ENCODE results near the gene PCDHGB3.

The PCDHGB3 gene

DNA sequence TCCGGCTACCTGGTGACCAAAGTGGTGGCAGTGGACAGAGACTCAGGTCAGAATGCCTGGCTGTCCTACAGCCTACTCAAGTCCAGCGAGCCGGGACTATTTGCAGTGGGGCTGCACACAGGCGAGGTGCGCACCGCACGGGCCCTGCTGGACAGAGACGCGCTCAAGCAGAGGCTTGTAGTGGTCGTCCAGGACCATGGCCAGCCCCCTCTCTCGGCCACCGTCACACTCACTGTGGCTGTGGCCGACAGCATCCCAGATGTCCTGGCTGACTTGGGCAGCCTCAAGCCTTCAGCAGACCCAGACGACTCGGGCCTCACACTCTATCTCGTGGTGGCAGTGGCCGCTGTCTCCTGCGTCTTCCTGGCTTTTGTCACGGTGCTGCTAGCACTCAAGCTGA, 13.1 kb upstream of the PCDHGB3 start:
- TF ChIP-seq POLR2AphosphoS5 (IDR thresholded peaks at IDR 0.05; ENCODE audit: low read depth, low read length), result no peak
- no peak for TF ChIP-seq SPI1 (IDR thresholded peaks at IDR 0.05; ENCODE audit: low read depth, low read length)
- TF ChIP-seq POU2F2 (IDR thresholded peaks at IDR 0.05; ENCODE audit: low read depth, low read length), result no peak
- DNase-seq (ENCODE audit: insufficient read length, low spot score), result no peak
- FAIRE-seq, result no peak

DNA sequence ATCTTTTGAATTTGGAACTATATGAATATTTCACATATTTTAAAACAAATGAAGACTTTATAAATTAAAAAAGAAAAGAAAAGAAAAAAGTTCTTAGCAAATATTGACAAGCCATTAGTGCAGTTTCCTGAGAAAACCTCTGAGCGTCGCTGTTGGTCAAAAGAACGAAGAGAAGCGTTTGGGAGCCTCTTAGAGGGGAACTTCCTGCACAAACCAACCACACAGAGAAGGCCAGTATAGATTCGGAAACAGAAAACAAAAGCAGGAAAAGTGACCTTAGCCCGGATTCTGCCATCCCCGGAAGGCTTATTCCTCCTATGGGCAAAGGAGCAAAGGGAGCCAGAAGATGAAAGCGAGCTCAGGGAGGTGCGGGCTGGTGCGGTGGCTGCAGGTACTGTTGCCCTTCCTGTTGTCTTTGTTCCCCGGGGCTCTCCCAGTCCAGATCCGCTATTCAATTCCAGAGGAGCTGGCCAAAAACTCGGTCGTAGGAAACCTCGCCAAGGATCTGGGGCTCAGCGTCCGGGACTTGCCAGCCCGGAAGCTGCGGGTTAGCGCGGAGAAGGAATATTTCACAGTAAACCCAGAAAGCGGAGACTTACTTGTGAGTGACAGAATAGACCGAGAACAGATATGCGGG, 10.1 kb upstream of the PCDHGB3 start, which contains the start of gene PCDHGB2:
Gene PCDHGB2, plus strand, starts transcription at position 205 of the 637 bp plus-strand sequence. Its CDS starts 142 bp downstream, at position 347.
- TF ChIP-seq TAF1 (IDR thresholded peaks at IDR 0.05; ENCODE audit: low read depth, low read length), result no peak
- TF ChIP-seq PAX5 (IDR thresholded peaks at IDR 0.05; ENCODE audit: insufficient read depth, low read length, severe bottlenecking), result no peak
- TF ChIP-seq POLR2AphosphoS5 (IDR thresholded peaks at IDR 0.05; ENCODE audit: low read depth, low read length), result no peak
- no peak for TF ChIP-seq POLR2A (IDR thresholded peaks at IDR 0.05; ENCODE audit: low read depth, low read length)
- TF ChIP-seq POU2F2 (IDR thresholded peaks at IDR 0.05; ENCODE audit: low read depth, low read length), result no peak
- TF ChIP-seq SPI1 (IDR thresholded peaks at IDR 0.05; ENCODE audit: low read depth, low read length), result no peak
- DNase-seq (ENCODE audit: insufficient read length, low spot score) (peak; percentile 42), FAIRE-seq (peak; percentile 16)

DNA sequence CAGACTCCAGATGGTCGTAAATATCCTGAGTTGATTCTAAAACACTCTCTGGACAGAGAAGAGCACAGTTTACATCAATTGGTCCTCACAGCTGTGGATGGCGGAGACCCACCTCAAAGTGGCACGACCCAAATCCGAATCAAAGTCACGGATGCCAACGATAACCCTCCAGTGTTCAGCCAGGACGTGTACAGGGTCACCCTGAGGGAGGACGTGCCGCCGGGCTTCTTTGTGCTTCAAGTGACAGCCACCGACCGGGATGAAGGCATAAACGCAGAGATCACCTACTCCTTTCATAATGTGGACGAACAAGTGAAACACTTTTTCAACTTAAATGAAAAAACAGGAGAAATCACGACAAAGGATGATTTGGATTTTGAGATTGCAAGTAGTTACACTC, 9.4 kb upstream of the PCDHGB3 start:
- TF ChIP-seq SPI1 (IDR thresholded peaks at IDR 0.05; ENCODE audit: low read depth, low read length) (no peak), TAF1 (IDR thresholded peaks at IDR 0.05; ENCODE audit: low read depth, low read length) (no peak), PAX5 (IDR thresholded peaks at IDR 0.05; ENCODE audit: insufficient read depth, low read length, severe bottlenecking) (no peak)
- no peak for DNase-seq (ENCODE audit: insufficient read length, low spot score)
- FAIRE-seq, result no peak

DNA sequence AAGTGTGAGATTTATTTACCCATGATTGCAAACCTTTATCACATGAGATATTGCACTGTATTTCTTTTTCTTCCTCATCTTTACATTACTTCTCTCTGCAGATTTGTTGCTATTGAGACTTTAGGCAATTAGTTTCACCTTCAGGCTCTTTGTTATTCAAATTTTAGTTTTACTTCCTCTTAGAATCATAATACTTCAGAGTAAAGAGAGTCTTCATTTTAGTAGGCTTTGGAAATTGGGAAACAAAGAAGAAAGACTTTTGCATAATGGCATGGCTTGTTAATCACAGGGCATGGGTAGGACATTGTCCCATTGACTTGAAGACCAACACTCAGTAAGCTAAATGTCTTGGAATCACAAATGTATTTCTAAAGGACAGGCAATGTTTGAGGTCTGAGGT, 7.3 kb upstream of the PCDHGB3 start:
- FAIRE-seq, result no peak
- DNase-seq (ENCODE audit: insufficient read length, low spot score), result no peak
- no peak for TF ChIP-seq POLR2AphosphoS5 (IDR thresholded peaks at IDR 0.05; ENCODE audit: low read depth, low read length)
- no peak for TF ChIP-seq POLR2A (IDR thresholded peaks at IDR 0.05; ENCODE audit: low read depth, low read length)
- TF ChIP-seq SPI1 (IDR thresholded peaks at IDR 0.05; ENCODE audit: low read depth, low read length), result no peak
- no peak for TF ChIP-seq PAX5 (IDR thresholded peaks at IDR 0.05; ENCODE audit: insufficient read depth, low read length, severe bottlenecking)
- TF ChIP-seq POU2F2 (IDR thresholded peaks at IDR 0.05; ENCODE audit: low read depth, low read length), result no peak
- TF ChIP-seq TAF1 (IDR thresholded peaks at IDR 0.05; ENCODE audit: low read depth, low read length), result no peak

DNA sequence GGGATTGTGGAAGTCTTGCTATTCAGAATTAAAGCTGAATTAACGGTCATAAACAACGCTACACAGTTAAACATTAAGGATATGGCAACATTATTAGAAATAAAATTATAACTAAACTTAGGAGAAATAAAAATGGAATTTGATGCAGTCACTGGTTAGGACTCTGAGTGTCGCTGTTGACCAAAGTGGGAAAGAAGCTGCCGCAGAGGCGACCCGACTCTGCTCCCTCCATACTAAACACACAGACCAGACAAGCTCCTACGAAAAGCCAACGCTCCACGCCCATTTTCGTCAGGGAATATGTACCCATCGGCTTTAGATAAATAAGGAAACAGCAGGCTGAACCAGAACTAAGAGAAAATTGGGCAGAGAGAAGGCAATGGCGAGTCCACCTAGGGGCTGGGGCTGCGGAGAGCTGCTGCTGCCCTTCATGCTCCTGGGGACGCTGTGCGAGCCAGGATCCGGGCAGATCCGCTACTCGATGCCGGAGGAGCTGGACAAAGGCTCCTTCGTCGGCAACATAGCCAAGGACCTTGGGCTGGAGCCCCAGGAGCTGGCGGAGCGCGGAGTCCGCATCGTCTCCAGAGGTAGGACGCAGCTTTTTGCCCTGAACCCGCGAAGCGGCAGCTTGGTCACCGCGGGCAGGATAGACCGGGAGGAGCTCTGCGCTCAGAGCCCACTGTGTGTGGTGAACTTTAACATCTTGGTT, 5.9 kb upstream of the PCDHGB3 start, which contains the start of gene PCDHGA5:
Gene PCDHGA5, plus strand, starts transcription at position 211 of the 709 bp plus-strand sequence. Its CDS starts 169 bp downstream, at position 380.
- FAIRE-seq (no peak), DNase-seq (ENCODE audit: insufficient read length, low spot score) (no peak)
- TF ChIP-seq POLR2A (IDR thresholded peaks at IDR 0.05; ENCODE audit: low read depth, low read length), result no peak
- no peak for TF ChIP-seq SPI1 (IDR thresholded peaks at IDR 0.05; ENCODE audit: low read depth, low read length)
- no peak for TF ChIP-seq POLR2AphosphoS5 (IDR thresholded peaks at IDR 0.05; ENCODE audit: low read depth, low read length)
- TF ChIP-seq PAX5 (IDR thresholded peaks at IDR 0.05; ENCODE audit: insufficient read depth, low read length, severe bottlenecking), result no peak
- no peak for TF ChIP-seq POU2F2 (IDR thresholded peaks at IDR 0.05; ENCODE audit: low read depth, low read length)
- TF ChIP-seq TAF1 (IDR thresholded peaks at IDR 0.05; ENCODE audit: low read depth, low read length), result no peak

DNA sequence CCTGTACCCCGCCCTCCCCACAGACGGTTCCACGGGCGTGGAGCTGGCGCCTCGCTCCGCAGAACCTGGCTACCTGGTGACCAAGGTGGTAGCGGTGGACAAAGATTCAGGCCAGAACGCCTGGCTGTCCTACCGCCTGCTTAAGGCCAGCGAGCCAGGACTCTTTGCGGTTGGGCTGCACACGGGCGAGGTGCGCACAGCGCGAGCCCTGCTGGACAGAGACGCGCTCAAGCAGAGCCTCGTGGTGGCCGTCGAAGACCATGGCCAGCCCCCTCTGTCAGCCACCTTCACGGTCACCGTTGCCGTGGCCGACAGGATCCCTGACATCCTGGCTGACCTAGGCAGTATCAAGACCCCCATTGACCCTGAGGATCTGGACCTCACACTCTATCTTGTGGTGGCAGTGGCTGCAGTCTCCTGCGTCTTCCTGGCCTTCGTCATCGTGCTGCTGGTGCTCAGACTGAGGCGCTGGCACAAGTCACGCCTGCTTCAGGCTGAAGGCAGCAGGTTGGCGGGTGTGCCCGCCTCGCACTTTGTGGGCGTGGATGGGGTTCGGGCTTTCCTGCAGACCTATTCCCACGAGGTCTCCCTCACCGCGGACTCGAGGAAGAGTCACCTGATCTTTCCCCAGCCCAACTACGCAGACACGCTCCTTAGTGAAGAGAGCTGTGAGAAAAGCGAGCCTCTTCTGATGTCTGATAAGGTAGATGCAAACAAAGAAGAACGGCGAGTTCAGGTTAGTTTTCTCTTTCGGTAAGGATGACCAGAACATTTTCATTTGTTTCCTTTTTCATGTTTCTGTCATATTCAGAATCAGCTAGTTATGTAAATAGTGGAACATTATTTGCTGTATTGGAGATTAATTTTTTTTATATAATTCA, 3.8 kb upstream of the PCDHGB3 start:
- DNase-seq (ENCODE audit: insufficient read length, low spot score) (no peak), FAIRE-seq (no peak)
- TF ChIP-seq PAX5 (IDR thresholded peaks at IDR 0.05; ENCODE audit: insufficient read depth, low read length, severe bottlenecking) (no peak), SPI1 (IDR thresholded peaks at IDR 0.05; ENCODE audit: low read depth, low read length) (no peak), POU2F2 (IDR thresholded peaks at IDR 0.05; ENCODE audit: low read depth, low read length) (no peak)

DNA sequence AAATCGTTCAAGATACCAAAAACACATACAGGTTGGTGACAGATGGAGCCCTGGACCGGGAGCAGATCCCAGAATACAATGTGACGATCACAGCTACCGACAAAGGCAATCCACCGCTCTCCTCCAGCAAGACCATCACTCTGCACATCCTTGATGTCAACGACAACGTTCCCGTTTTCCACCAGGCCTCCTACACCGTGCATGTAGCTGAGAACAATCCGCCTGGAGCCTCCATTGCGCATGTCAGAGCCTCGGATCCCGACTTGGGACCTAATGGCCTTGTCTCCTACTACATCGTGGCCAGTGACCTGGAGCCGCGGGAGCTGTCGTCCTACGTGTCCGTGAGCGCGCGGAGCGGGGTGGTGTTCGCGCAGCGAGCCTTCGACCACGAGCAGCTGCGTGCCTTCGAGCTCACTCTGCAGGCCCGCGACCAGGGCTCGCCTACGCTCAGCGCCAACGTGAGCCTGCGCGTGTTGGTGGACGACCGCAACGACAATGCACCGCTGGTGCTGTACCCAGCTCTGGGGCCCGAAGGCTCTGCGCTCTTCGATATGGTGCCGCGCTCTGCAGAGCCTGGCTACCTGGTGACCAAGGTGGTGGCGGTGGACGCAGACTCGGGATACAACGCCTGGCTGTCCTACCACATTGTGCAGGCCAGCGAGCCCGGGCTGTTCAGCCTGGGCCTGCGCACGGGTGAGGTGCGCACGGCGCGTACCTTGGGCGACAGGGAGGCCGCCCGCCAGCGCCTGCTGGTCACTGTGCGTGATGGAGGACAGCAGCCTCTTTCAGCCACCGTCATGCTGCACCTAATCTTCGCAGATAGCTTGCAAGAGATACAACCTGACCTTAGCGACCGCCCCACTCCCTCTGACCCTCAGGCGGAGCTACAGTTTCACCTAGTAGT, 1.8 kb downstream of the PCDHGB3 start:
- DNase-seq (ENCODE audit: insufficient read length, low spot score), result no peak
- TF ChIP-seq POU2F2 (IDR thresholded peaks at IDR 0.05; ENCODE audit: low read depth, low read length), result no peak
- no peak for TF ChIP-seq TAF1 (IDR thresholded peaks at IDR 0.05; ENCODE audit: low read depth, low read length)
- no peak for TF ChIP-seq POLR2AphosphoS5 (IDR thresholded peaks at IDR 0.05; ENCODE audit: low read depth, low read length)
- TF ChIP-seq POLR2A (IDR thresholded peaks at IDR 0.05; ENCODE audit: low read depth, low read length), result no peak
- no peak for TF ChIP-seq SPI1 (IDR thresholded peaks at IDR 0.05; ENCODE audit: low read depth, low read length)
- TF ChIP-seq PAX5 (IDR thresholded peaks at IDR 0.05; ENCODE audit: insufficient read depth, low read length, severe bottlenecking), result no peak
- FAIRE-seq, result no peak

DNA sequence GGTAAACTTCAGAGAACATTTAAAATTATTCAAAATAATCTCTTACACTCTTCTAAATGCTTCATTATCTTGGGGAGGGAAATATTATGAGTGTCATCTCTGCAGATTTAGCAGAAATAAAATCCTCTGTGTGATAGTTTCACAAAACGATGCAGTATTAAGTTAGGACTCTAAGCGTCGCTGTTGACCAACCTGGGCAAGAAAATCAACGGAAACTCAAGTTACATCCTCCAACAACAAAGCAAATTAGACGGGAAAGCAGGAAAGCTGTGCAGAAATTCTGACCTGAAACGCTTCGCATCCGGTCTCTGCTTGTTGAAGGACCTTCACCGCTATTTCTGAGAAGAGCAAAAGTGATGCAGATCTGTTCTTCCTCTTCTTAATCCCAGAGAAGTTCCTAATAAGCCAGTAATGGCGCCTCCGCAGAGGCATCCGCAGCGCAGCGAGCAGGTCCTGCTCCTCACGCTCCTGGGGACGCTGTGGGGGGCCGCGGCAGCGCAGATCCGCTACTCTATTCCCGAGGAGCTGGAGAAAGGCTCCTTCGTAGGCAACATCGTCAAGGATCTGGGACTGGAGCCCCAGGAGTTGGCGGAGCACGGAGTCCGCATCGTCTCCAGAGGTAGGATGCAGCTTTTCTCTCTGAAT, 3.8 kb downstream of the PCDHGB3 start, which contains the start of gene PCDHGA6:
Gene PCDHGA6, plus strand, starts transcription at position 219 of the 645 bp plus-strand sequence. Its CDS starts 193 bp downstream, at position 412.
- DNase-seq (ENCODE audit: insufficient read length, low spot score), result no peak

More for the DNA sequence above, 3.8 kb downstream of the PCDHGB3 start, which contains the start of gene PCDHGA6:
- FAIRE-seq, result no peak
- TF ChIP-seq PAX5 (IDR thresholded peaks at IDR 0.05; ENCODE audit: insufficient read depth, low read length, severe bottlenecking) (no peak), POU2F2 (IDR thresholded peaks at IDR 0.05; ENCODE audit: low read depth, low read length) (no peak), POLR2A (IDR thresholded peaks at IDR 0.05; ENCODE audit: low read depth, low read length) (no peak), SPI1 (IDR thresholded peaks at IDR 0.05; ENCODE audit: low read depth, low read length) (no peak), POLR2AphosphoS5 (IDR thresholded peaks at IDR 0.05; ENCODE audit: low read depth, low read length) (no peak), TAF1 (IDR thresholded peaks at IDR 0.05; ENCODE audit: low read depth, low read length) (no peak)
